Spleen (tissue), 11 donors: ENCODE measurements around the gene INSR. TPM values are rescaled to one million over a fixed set of nuclear protein-coding genes. Genes with fewer than 3 reads are reported as not detected.

ENCODE experiments used
- DNase-seq: peaks from one replicate; pipeline ENCODE4 v3.0.0-alpha.2; 2020
- H3K27ac ChIP-seq, 8 donors: fragments of 200-600 bp; sonication (generic) in 7 of 8; 1 replicate in 4 of 8; 2 replicates in 4 of 8; pipeline versions ENCODE4 v1.5.0 to v1.8.0; 2016 to 2021; ENCODE audit warnings: inconsistent platforms in 4 of 8, mild to moderate bottlenecking in 4 of 8, moderate library complexity in 1 of 8
- H3K27me3 ChIP-seq, 7 donors: fragments of 200-600 bp; sonication (generic) in 6 of 7; replicated peaks in 1 of 7; 1 replicate in 4 of 7; 2 replicates in 3 of 7; pipeline versions ENCODE4 v1.5.0 to v1.8.0; 2016 to 2021; ENCODE audit warnings: inconsistent platforms in 3 of 7, mild to moderate bottlenecking in 1 of 7
- H3K36me3 ChIP-seq, 6 donors: fragments of 200-600 bp; sonication (generic) in 5 of 6; 1 replicate in 4 of 6; 2 replicates in 2 of 6; pipeline versions ENCODE4 v1.5.0 to v1.8.0; 2016 to 2021; ENCODE audit warnings: inconsistent platforms in 2 of 6
- H3K4me1 ChIP-seq, 6 donors: fragments of 200-600 bp; sonication (generic) in 5 of 6; 1 replicate in 3 of 6; 2 replicates in 3 of 6; pipeline versions ENCODE4 v1.5.0 to v1.8.0; 2016 to 2021; ENCODE audit warnings: inconsistent platforms in 3 of 6
- H3K4me3 ChIP-seq, 8 donors: fragments of 200-600 bp; sonication (generic) in 7 of 8; 1 replicate in 4 of 8; 2 replicates in 4 of 8; pipeline versions ENCODE4 v1.5.0 to v1.8.0; 2016 to 2021; ENCODE audit warnings: inconsistent platforms in 4 of 8, mild to moderate bottlenecking in 4 of 8, moderate library complexity in 2 of 8
- H3K9me3 ChIP-seq, 8 donors: fragments of 200-600 bp; sonication (generic) in 7 of 8; 1 replicate in 4 of 8; 2 replicates in 4 of 8; pipeline versions ENCODE4 v1.5.0 to v1.8.0; 2016 to 2021; ENCODE audit warnings: inconsistent platforms in 4 of 8
- CTCF ChIP-seq, 11 experiments: fragments of 200-600 bp in 7 of 11; fragments of 450-650 bp in 4 of 11; sonication (generic) in 4 of 11; IDR thresholded peaks in 8 of 11; conservative IDR thresholded peaks in 3 of 11; 1 replicate in 7 of 11; 2 replicates in 4 of 11; pipeline versions ENCODE4 v1.4.0 to v1.8.0; 2016 to 2021; ENCODE audit warnings: antibody characterized with exemption in 11 of 11, inconsistent platforms in 4 of 11, mild to moderate bottlenecking in 1 of 11
- POLR2A ChIP-seq, 3 donors: fragments of 450-650 bp; IDR thresholded peaks; one replicate each; pipeline ENCODE4 v1.5.1; 2017; ENCODE audit warnings: antibody characterized with exemption in 3 of 3, mild to moderate bottlenecking in 1 of 3
- POLR2AphosphoS5 ChIP-seq, 3 donors: sonication (generic); formaldehyde crosslinking; IDR thresholded peaks; one replicate each; pipeline ENCODE4 v1.5.1; 2017; ENCODE audit warnings: antibody characterized with exemption in 3 of 3
- WGBS, 5 donors: extraction: QIAGEN DNeasy Blood & Tissue Kit in 3 of 5; methylation state at CpG; one replicate each; pipeline versions ENCODE4 v1.1.5 to v1.1.7; 2013 to 2018; 5-methylcytosine and 5-hydroxymethylcytosine counted together
- intact Hi-C: fragments of 100-400 bp; cut with DNase I; formaldehyde crosslinking; loops from one replicate; pipeline ENCODE4 v1.15.0; 2023; ENCODE audit warnings: low total_unique reads
- polyA plus RNA-seq, 3 donors: library from polyadenylated mRNA; stranded (reverse); fragments of 200-250 nt; gene quantifications; one replicate each; pipeline ENCODE4 v1.2.1, GENCODE V29; 2013
- total RNA-seq, 7 donors: library from RNA; depleted of rRNA in 3 of 7; stranded (reverse); fragments of >200 nt in 3 of 7; fragmentation: NEBNext Ultra II Directional in 4 of 7; extraction: Animal tissue kit (Norgen Biotek cat#: 25700) in 4 of 7; gene quantifications; one replicate each; pipeline versions ENCODE4 v1.1.0 to v1.2.1, GENCODE V29; 2016 to 2021
- donor health status: healthy with polysubstance abuse.
- donor health status: DM: no; HTN: no; CAD: no; lungs with moderate emphysema.
- donor health status: DM: no; HTN: no; CAD: no.
- donor health status: Bipolar disorder and iron deficiency.
- donor health status: healthy.
- donor health status: DM: no; HTN: no; CAD: no.
- donor health status: DM: yes; HTN: yes; CAD: no.

INSR gene
- total and polyA plus RNA-seq, 10 donors = 7.6 to 467 (median 228) TPM

DNA sequence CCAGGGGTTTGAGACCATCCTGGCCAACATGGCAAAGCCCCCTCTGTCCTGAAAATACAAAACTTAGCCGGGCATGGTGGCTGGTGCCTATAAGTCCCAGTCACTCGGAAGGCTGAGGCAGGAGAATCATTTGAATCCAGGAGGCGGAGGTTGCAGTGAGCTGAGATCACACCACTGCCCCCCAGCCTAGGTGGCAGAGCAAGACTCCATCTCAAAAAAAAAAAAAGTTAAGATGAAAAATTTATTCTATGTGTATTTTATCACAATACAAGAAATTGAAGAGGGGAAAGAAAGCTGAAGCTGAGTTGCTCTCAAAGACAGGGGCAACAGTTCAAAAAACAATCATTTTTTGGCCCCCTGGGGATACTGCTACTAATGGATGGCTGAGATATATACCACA is 31.1 kb downstream of the INSR start:
- H3K36me3 ChIP-seq = peaks cover 0 to 68% (median 12%) of the 10 kb centered on the region in 6 donors
- peaks cover 4 to 91% (median 57%) of the 10 kb centered on the region in 6 donors for H3K4me1 ChIP-seq
- WGBS, 5 donors = 91 to 97% (median 95%) methylated on average over 3 of the region's 3 CpGs
- H3K27ac ChIP-seq = peak overlapping the region in 3 of 8 donors; percentile 14 to 25 (median 21)
- intact Hi-C loops = no loop called here
- TF ChIP-seq POLR2A (IDR thresholded peaks at IDR 0.05) = no peak
- H3K9me3 ChIP-seq = peaks cover 0 to 5% (median 0%) of the 10 kb centered on the region in 8 donors
- H3K27me3 ChIP-seq = no peaks in the 10 kb centered on the region
- peak overlapping the region in 1 of 8 donors; percentile 6 for H3K4me3 ChIP-seq
- DNase-seq = no peak

- H3K9me3 ChIP-seq = peaks cover 0 to 5% (median 0%) of the 10 kb centered on the region in 8 donors
- peak overlapping the region in 3 of 8 donors; percentile 14 to 25 (median 21) for H3K27ac ChIP-seq
- 75 to 87% (median 83%) methylated on average over 6 of the region's 6 CpGs for WGBS, 5 donors
- H3K4me3 ChIP-seq = peak overlapping the region in 1 of 8 donors; percentile 6
- no peak for TF ChIP-seq CTCF (IDR thresholded peaks at IDR 0.05 in 8 of 11, conservative IDR thresholded peaks at IDR 0.05 in 3 of 11)
- TF ChIP-seq POLR2AphosphoS5 (IDR thresholded peaks at IDR 0.05) = no peak
- no peak for TF ChIP-seq POLR2A (IDR thresholded peaks at IDR 0.05)
- no peaks in the 10 kb centered on the region for H3K27me3 ChIP-seq
- DNase-seq = no peak
- H3K36me3 ChIP-seq = peaks cover 0 to 62% (median 9%) of the 10 kb centered on the region in 6 donors
- intact Hi-C loops = no loop called here
- H3K4me1 ChIP-seq = peaks cover 3 to 91% (median 57%) of the 10 kb centered on the region in 6 donors
These were observed 31.7 kb downstream of the INSR start for GRCh38 chr19:7262470-7262869.

DNA sequence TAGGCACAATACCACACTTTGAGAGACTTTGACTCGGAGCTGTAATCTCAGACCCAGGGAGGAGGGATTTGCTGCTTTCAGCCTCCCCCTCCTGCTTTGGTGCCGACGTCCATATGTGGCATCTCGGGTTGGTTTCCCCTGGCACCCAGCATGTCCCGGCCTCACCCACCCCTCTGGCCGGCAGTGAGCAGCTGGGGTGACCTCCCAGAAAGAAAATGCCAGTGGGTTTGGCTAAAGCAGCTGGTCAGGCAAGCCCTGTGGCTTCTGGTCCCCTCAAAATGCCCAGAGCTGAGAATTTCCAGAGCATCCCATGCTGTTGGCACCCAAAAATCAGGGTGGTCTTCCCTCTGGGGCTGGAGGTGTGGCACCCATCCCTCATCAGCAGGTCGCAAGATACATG is 34.1 kb downstream of the INSR start:
- Histone ChIP-seq H3K4me1 (peaks cover 3 to 81% (median 50%) of the 10 kb centered on the region in 6 donors), H3K27ac (peak overlapping the region in 3 of 8 donors; percentile 22 to 45 (median 26)), H3K9me3 (no peaks in the 10 kb centered on the region), H3K36me3 (peaks cover 0 to 47% (median 0%) of the 10 kb centered on the region in 6 donors), H3K27me3 (no peaks in the 10 kb centered on the region), H3K4me3 (no peak overlapping the region)
- TF ChIP-seq POLR2AphosphoS5 (IDR thresholded peaks at IDR 0.05) = peak; percentile 18 to 44 (median 40)
- no peak for TF ChIP-seq CTCF (IDR thresholded peaks at IDR 0.05 in 8 of 11, conservative IDR thresholded peaks at IDR 0.05 in 3 of 11)
- 66 to 87% (median 84%) methylated on average over 7 of the region's 7 CpGs for WGBS, 5 donors
- DNase-seq = no peak
- intact Hi-C loops = no loop called here

- TF ChIP-seq CTCF (IDR thresholded peaks at IDR 0.05 in 8 of 11, conservative IDR thresholded peaks at IDR 0.05 in 3 of 11) (no peak), POLR2AphosphoS5 (IDR thresholded peaks at IDR 0.05) (no peak), POLR2A (IDR thresholded peaks at IDR 0.05) (no peak)
- WGBS, 5 donors = 84 to 96% (median 90%) methylated on average over 6 of the region's 6 CpGs
- Histone ChIP-seq H3K4me1 (peaks cover 0 to 78% (median 47%) of the 10 kb centered on the region in 6 donors), H3K27ac (peak overlapping the region in 2 of 8 donors; percentile 70 to 72), H3K36me3 (peaks cover 0 to 41% (median 0%) of the 10 kb centered on the region in 6 donors), H3K9me3 (no peaks in the 10 kb centered on the region), H3K4me3 (no peak overlapping the region), H3K27me3 (no peaks in the 10 kb centered on the region)
- intact Hi-C loops = no loop called here
- no peak for DNase-seq
These were observed 35.3 kb downstream of the INSR start for GRCh38 chr19:7258840-7259395.
